Keratinocyte (primary cell): ENCODE results near the gene HSD17B4.

Experiments used
- CTCF ChIP-seq, 3 experiments: IDR thresholded peaks in 1 of 3; conservative IDR thresholded peaks in 1 of 3; optimal IDR thresholded peaks in 1 of 3; 2 replicates in 2 of 3; 3 replicates in 1 of 3; pipeline versions ENCODE3 to v1.5.1; 2011; ENCODE audit warnings: low read length in 3 of 3, mild to moderate bottlenecking in 3 of 3, moderate library complexity in 2 of 3, control low read depth in 1 of 3, inconsistent platforms in 1 of 3; ENCODE audit not compliant: insufficient read depth in 2 of 3; ENCODE audit errors: extremely low read depth in 1 of 3
- EZH2 ChIP-seq: IDR thresholded peaks from one replicate; pipeline ENCODE4 v1.6.1; 2012; ENCODE audit warnings: inconsistent platforms, mild to moderate bottlenecking, low read length, moderate library complexity

- TF ChIP-seq CTCF (optimal IDR thresholded peaks at IDR 0.05 in 1 of 3, IDR thresholded peaks at IDR 0.05 in 1 of 3, conservative IDR thresholded peaks at IDR 0.05 in 1 of 3; ENCODE audit: extremely low read depth in 1 of 3, insufficient read depth in 2 of 3, low read length in 3 of 3), result no peak
- no peak for TF ChIP-seq EZH2
These were observed 70.5 kb downstream of the HSD17B4 start for GRCh38 chr5:119522841-119523240.
